EH (cell line): Measurements from ENCODE around the gene TMEM100.
"Not testable (repeated sequence)": the region's sequence is repeated elsewhere in the genome, so short reads cannot be mapped to it uniquely, and the experiment has no call there.

ENCODE experiments used
- DNase-seq: peaks from one replicate; pipeline ENCODE4 v3.0.0-alpha.2; 2015; ENCODE audit warnings: low read depth

The TMEM100 gene

DNA sequence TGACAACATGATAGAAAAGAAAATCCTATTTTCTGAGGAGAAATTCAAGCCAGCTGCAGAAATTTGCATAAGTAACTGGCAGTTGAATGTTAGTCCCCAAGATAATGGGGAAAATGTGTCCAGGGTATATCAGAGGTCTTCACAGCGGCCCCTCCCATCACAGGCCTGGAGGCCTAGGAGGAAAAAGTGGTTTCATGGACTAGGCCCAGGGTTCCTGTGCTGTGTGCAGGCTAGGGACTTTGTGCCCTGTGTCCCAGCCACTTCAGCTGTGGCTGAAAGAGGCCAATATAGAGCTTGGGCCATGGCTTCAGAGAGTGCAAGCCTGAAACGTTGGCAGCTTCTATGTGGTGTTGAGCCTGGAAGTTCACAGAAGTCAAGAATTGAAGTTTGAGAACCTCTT is 35.6 kb downstream of the TMEM100 start:
- no peak for DNase-seq

- no peak for DNase-seq
Observed at GRCh38 chr17:55683550-55684315, 38.9 kb downstream of the TMEM100 start.

DNA sequence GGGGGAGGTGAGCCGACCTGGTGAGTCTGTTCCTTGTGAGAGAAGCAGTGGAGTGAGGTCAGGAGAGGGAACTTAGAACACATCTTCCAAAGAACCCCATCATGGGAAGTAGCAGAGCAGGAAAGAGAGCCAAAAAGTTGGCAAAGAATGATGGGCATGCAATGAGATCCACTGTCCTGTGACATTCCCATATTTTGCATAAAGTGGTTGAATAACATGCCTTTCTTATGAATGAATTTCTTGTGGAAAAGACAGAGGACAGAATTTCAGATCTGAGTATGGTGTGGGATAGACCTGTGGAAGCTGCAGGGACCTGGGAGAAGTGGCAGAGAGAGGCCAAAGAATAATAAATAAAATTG is 41.3 kb downstream of the TMEM100 start:
- peak; percentile 15 for DNase-seq

DNA sequence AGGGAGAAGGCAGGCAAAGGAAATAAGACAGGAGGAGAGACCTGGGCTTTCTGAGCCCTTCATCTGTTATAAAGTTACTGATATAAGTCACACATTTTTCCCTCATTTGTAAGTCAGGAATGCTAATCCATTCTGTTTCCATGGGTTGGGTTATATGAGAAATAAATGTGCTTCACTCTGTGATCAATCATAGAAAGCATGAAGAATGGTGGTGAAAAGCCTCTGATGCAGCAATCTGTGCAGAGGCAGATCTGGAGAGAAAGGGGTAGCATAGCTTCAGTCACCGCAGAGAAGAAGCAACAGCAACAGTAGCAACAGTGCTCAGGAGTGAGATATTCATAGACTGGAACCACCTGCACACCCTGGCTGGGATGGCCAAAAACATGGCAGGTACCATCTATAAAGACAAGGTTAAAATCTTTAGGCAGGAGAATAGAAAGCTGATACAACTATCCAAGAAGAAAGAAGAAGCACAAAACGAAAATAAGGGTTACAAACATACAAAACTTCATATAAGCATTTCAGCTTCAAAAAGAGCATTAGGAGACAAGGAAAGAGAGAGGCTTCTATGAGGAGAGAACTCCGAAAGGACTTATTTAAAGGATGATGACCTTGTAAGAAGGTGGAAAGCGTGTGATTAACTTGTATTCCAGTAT is 41.9 kb downstream of the TMEM100 start:
- no peak for DNase-seq

DNA sequence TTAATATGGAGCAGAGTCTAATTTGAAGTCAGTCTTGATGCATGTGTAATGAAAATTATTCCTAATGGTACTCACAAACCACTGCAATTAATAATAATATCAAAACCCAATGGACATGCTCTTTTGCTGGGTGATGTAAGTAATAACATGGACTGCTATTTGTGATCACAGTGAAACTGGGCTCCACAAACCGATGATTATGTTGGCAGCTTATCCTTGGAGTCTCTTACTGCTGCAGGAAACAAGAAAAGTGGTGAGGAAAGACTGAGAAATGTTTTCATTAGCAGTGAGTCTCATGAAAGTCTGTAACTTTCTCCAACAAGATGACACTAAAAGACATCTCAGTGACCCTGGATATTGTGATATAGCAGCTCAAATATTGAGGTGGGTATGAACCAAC is 45.2 kb downstream of the TMEM100 start:
- DNase-seq, result no peak

DNA sequence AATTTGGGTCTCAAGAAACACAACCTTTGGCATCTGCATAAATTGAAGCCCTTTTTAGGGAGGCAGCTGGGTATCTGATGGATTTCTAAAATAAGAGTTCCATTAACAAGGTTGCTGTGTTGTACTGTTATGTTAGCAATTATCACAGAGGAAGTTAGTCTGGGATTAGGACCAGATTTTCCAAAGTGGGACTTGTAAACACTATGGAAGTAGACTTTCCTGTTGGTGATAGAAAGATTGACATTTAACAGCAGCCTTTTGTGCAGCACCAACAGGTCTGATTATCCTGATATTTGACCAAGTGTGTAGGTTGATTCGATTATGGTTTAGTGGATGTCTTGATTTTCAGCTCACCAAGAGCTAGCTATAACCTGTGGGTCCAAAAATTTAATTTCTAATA is 46.4 kb downstream of the TMEM100 start:
- DNase-seq, result no peak

DNA sequence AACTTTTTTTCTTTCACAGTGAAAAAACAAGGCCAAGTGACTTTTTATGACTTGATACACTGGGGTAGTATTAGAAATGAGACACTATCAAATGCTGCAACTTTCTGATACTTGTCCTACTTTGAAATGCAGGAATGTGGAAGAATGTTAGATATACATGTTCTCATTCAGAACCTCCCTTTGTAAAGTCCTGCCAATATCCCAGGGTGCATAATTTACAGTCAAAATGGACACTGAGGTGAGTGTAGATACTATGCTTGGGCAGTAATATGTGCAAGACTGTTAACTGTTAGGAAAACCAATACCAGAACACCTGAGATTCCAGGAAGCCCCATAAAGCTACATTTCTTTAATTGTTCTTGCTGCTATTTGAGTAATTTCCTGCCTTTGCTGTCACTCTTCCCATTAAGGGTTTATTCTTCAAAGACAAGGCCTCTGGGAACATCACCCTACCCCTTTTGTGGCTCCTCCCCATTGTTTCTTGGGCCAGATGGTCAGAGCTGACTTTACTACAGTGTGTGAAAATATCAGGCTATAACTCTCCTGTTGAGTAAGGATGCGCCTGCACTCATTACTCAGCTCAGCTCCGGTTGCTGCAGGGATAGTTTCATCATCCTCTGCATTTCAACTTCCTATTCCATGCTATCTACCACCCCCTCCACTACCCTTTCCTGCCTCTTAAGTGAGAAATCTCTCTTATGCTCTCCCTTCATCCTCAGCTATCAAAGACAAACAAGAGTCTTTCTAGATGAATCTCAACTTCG is 48.7 kb downstream of the TMEM100 start:
- peak; percentile 5 for DNase-seq

DNA sequence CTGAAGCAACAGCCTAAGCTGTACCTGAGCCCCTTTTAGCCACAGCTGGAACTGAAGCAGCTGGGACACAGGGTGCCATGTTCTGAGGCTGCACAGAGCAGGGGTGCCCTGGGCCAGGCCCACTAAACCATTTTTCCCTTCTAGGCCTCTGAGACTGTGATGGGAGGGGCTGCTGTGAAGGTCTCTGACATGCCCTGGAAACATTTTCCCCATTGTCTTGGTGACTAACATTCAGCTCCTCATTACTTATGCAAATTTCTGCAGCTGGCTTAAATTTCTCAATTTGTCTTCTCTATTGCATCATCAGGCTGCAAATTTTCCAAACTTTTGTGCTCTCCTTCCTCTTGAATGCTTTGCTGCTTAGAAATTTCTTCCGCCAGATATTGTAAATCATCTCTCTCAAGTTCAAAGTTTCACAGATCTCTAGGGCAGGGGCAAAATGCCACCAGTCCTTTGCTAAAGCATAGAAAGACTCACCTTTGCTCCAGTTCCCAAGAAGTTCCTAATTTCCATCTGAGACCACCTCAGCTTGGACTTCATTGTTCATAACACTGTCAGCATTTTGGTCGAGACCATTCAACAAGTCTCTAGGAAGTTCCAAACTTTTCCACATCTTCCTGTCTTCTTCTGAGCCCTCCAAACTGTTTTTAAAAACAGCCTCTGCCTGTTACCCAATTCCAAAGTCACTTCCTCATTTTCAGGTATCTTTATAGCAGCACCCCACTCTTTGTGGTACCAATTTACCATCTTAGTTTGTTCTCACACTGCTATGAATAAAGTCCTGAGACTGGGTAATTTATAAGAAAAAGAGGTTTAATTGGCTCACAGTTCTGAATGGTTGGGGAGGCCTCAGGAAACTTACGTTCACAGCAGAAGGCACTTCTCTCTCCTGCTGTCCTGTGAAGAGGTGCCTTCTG is 49.8 kb downstream of the TMEM100 start:
- DNase-seq, result no peak

GRCh38 chr17:55672010-55672409 is 50.7 kb downstream of the TMEM100 start:
- DNase-seq, result not testable (repeated sequence)
